ENCODE measurements around the gene ACAD10.

- TF ChIP-seq ZNF274 (IDR thresholded peaks at IDR 0.05; ENCODE audit: low read depth, low read length) (no peak), YY1 (IDR thresholded peaks at IDR 0.05; ENCODE audit: insufficient read depth, insufficient read length) (no peak)
Observed at GRCh38 chr12:111693818-111694217, 8.0 kb downstream of the ACAD10 start.
